WI38 (cell line): ENCODE measurements around the gene TBX4.

Source experiments
- H3K4me3 ChIP-seq: 2 replicates; pipeline ENCODE4 v1.5.1; 2011; ENCODE audit warnings: low read depth, mild to moderate bottlenecking, control low read depth, low read length
- TF ChIP-seq, protein P1 (sequence below): IDR thresholded peaks from 2 replicates; pipeline ENCODE4 v1.5.1; 2012; ENCODE audit warnings: low read depth, mild to moderate bottlenecking, control low read depth, low read length

Gene TBX4

DNA sequence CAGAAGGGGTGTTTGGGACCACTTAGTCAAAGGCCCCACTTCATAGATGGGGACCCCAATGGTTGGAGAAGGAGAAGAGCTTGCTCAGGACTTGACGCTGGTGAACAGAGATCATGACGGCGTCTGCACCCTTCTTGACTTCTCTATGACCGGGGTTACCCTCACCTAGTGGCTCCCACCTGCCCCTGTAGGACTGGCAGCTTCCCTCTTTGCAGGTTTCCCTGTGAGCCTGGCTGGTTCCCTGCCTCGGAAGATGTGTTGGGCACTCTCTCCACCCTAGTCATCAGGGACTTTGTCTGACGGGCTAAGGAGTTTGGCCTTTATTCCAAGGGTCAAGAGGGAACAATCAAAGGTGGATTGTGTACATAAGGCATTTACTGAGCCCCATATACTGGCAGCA is 22.7 kb downstream of the TBX4 start:
- H3K4me3 ChIP-seq, result no peak overlapping the region
- TF ChIP-seq, protein P1, sequence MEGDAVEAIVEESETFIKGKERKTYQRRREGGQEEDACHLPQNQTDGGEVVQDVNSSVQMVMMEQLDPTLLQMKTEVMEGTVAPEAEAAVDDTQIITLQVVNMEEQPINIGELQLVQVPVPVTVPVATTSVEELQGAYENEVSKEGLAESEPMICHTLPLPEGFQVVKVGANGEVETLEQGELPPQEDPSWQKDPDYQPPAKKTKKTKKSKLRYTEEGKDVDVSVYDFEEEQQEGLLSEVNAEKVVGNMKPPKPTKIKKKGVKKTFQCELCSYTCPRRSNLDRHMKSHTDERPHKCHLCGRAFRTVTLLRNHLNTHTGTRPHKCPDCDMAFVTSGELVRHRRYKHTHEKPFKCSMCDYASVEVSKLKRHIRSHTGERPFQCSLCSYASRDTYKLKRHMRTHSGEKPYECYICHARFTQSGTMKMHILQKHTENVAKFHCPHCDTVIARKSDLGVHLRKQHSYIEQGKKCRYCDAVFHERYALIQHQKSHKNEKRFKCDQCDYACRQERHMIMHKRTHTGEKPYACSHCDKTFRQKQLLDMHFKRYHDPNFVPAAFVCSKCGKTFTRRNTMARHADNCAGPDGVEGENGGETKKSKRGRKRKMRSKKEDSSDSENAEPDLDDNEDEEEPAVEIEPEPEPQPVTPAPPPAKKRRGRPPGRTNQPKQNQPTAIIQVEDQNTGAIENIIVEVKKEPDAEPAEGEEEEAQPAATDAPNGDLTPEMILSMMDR, result no peak

DNA sequence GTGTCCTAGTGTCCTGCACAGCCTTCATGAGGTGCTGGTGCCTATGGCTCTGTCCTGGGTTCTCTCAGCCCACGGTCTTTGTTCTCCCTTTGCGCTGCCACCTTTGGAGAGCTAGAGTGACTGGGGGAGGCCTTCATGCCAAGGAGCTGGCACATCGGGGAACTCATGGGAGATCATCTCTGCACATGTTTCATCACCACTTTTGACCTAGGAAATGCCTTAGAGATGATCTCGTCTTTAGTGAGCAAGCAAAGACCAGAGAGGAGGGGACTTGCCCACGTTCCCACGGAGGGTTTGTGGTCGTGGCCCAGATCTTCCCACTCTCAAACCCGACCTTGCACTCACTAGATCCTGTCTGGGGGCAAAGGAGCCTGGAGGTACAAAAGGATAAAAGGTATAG is 23.5 kb downstream of the TBX4 start:
- no peak overlapping the region for H3K4me3 ChIP-seq
- TF ChIP-seq, protein P1, result no peak

DNA sequence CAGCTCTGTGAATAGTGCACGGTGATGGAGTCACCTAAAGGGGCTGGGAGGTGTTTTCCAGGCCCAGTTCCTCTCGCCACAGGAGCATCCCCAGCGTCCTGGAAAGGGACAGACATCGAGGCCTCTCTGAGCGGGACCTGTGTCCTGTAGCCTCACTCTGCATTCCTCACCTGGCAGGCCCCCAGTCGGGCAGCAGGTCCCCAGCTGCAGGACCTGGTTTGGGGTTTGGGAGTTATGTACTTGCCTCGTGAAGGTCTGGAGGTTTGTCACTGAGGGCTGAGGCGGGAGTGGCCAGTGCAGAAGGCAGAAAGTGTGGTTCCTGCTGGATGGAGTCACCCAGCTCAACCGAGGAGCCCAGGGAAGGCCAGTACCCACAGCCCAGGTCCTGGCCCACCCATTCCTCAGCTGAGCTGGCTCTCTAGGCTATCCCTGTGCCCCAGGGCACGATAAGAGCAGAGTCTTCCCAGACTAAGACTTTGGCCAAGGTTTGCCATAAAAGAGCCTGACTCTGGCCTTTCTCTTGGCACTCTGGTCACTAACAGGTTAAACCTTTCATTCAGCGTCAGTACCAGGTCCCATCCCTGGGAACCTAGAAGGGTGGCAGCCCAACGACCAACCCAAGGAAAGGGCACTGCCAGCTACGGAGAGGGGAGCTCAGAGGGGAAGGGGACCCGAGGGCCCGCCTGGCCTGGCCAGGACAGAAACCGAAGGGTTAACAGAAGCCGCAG is 24.4 kb downstream of the TBX4 start:
- TF ChIP-seq, protein P1, result no peak
- H3K4me3 ChIP-seq, result no peak overlapping the region

DNA sequence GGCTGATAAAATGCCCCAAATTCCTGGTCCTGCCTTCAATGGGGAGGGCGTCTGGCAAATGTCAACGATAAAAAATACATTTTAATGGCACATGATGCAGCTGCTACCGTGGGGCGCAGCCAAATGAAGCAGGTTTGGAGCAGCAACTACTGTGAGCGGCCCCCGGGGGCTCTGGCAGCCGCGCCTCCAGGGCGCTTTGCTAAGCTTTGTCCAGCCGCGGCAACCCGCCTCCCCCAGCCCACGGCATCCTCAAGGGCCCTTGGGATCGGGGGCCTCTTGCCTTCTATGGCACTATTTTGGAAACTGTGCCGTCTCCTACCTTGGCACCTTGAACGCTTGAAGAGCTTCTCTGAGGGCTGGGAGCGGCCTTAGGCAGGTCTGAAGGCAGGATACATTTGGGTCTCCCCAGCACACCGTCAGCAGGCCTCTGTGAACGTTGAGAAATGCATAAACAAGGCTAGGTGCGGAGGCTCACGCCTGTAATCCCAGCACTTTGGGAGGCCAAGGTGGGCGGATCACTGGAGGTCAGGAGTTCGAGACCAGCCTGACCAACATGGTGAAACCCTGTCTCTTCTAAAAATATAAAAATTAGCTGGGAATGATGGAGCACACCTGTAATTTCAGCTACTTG is 25.1 kb downstream of the TBX4 start:
- TF ChIP-seq, protein P1, result no peak

DNA sequence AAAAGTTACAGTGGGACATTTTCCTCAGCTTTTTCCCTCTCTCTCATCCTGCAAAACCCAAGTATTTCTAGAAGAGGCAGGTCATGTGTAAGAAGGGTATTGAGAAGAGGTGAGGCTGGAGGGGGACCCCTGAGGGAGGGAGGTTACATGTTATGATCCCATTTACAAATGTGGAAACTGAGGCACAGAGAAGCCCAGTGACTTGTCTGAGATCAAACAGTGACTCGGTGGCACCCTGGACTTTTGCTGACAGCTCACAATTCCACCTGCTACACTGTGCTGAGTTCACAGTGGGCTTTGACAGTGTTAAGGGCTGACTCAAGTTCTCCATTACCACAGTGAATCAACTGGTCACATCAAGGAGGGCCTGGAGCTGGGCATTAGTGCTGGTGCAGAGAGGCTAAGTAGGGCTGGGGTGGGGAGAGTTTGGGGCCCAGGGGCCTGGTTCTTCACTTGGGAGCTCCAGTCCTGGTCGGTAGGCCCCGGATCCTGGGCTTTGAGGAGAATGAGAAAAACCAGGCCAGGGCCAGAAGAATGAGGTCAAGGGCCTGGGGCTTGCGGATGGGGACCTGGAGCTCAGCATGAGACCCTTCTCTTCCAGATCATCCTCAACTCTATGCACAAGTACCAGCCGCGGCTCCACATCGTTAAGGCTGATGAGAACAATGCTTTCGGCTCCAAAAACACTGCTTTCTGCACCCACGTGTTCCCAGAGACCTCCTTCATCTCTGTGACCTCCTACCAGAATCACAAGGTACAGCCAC is 26.0 kb downstream of the TBX4 start:
- TF ChIP-seq, protein P1, result no peak
- no peak overlapping the region for H3K4me3 ChIP-seq

More for the DNA sequence above, 25.1 kb downstream of the TBX4 start:
- H3K4me3 ChIP-seq, result no peak overlapping the region

DNA sequence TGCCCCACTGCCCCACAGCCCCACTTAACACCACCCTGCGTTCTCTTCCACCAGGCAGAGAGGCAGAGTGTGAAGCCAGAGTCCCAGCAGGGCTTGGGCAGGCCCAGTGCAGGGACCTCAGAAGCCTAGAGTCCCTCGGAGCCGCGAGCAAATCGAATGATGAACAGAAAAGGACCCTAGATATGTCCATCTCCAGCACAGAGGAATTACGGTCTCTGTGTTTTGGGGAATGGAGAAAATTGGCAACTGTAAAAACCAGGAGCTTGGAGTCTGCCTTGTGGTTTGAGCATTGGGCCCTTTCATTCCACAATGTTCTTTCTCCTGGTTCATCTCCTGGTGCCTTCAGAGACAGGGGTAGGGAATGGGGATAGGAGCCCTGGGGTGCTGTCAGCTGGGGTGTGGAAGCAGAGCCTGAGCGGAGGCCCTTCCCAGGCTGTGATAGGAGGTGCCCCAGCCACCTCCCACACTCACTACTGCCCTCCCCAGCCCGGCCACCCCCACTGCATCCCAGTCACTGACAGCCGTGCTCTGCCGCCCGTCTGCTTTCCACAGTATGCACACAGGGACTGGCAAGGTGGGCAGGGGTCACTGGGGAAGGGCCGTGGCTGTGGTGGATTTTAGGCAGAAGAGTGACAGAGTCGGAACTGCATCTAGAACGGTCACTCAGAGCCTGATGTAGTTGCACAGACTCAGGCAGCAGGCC is 26.7 kb downstream of the TBX4 start:
- no peak overlapping the region for H3K4me3 ChIP-seq
- TF ChIP-seq, protein P1, result no peak
